Panc1 (cell line): ENCODE data around the gene CLPX. TPM values are rescaled to one million over a fixed set of nuclear protein-coding genes. Genes with fewer than 3 reads are reported as not detected.
"Not testable (repeated sequence)": the region's sequence is repeated elsewhere in the genome, so short reads cannot be mapped to it uniquely, and the experiment has no call there.

ENCODE experiments used
- ATAC-seq: fragments of 200-7000 bp; cut with Tn5 transposase; 2 replicates; pipeline ENCODE4 v1.9.1; 2020; ENCODE audit warnings: mild to moderate bottlenecking, moderate library complexity
- BruUV-seq: library from RNA; stranded (reverse); fragments of 400-500 nt; replicated peaks from 2 replicates; lab custom pipeline; 2021; lab: Mats Ljungman, UMichigan
- CTCF ChIA-PET: fragments of 300-600 bp; sonication (Branson Sonifier 250); formaldehyde crosslinking; loops from one replicate; lab custom pipeline; 2022; ENCODE audit warnings: antibody characterized with exemption; lab: Charles Lee
- POLR2A ChIA-PET: fragments of 300-600 bp; sonication (Branson Sonifier 250); formaldehyde crosslinking; loops from one replicate; lab custom pipeline; 2022; ENCODE audit warnings: antibody characterized with exemption; lab: Charles Lee
- DNase-seq: peaks from one replicate; pipeline ENCODE4 v3.0.0-alpha.2; 2010; ENCODE audit warnings: low read depth, low spot score
- H3K27ac ChIP-seq: 2 replicates; pipeline ENCODE4 v1.5.1; 2011; ENCODE audit warnings: mild to moderate bottlenecking, low read length, inconsistent platforms
- H3K27me3 ChIP-seq: fragments of 200-500 bp; sonication (Bioruptor generic); 2 replicates; pipeline ENCODE4 v1.6.0; 2014; ENCODE audit warnings: low read length, inconsistent platforms; ENCODE audit not compliant: control insufficient read depth, insufficient read depth
- H3K36me3 ChIP-seq: fragments of 200-500 bp; sonication (Bioruptor generic); 2 replicates; pipeline ENCODE4 v1.5.1; 2014; ENCODE audit warnings: inconsistent platforms, mild to moderate bottlenecking, low read length, moderate library complexity; ENCODE audit not compliant: control insufficient read depth, insufficient read depth
- H3K4me1 ChIP-seq: 2 replicates; pipeline ENCODE4 v1.5.1; 2011; ENCODE audit warnings: inconsistent platforms, mild to moderate bottlenecking, low read length, moderate library complexity; ENCODE audit not compliant: control insufficient read depth, insufficient read depth
- H3K4me3 ChIP-seq, 2 experiments: 2 replicates each; pipeline ENCODE4 v1.5.1; 2011 to 2012; ENCODE audit warnings: low read depth in 2 of 2, low read length in 2 of 2, mild to moderate bottlenecking in 2 of 2, inconsistent platforms in 1 of 2, moderate library complexity in 1 of 2
- H3K9me3 ChIP-seq: fragments of 200-500 bp; sonication (Bioruptor generic); 2 replicates; pipeline ENCODE4 v1.5.1; 2014; ENCODE audit warnings: low read depth, mild to moderate bottlenecking, inconsistent platforms, low read length, moderate library complexity; ENCODE audit not compliant: control insufficient read depth, insufficient read depth
- POLR2AphosphoS5 ChIP-seq: IDR thresholded peaks from 2 replicates; pipeline ENCODE4 v1.6.1; 2012; ENCODE audit warnings: mild to moderate bottlenecking, low read depth, low read length, moderate library complexity
- SIN3A ChIP-seq: IDR thresholded peaks from 2 replicates; pipeline ENCODE4 v1.6.1; 2012; ENCODE audit warnings: low read depth, mild to moderate bottlenecking, low read length, moderate library complexity, borderline replicate concordance; ENCODE audit not compliant: insufficient read depth
- TCF7L2 ChIP-seq: IDR thresholded peaks from 2 replicates; pipeline ENCODE4 v1.6.1; 2011; ENCODE audit warnings: mild to moderate bottlenecking, low read depth, low read length, inconsistent platforms
- in situ Hi-C: cut with HindIII; loops from 2 replicates; pipeline ENCODE4 v1.10.0; 2016; ENCODE audit warnings: low sequenced_read_pairs, low pct_unique_long_range_greater_than_20kb
- intact Hi-C: fragments of 100-400 bp; cut with micrococcal nuclease; formaldehyde crosslinking; loops from one replicate; pipeline ENCODE4 v1.10.0; 2022; ENCODE audit not compliant: unreplicated experiment
- total RNA-seq: library from RNA; stranded (reverse); gene quantifications from one replicate; pipeline ENCODE4 v1.2.1, GENCODE V29; 2021; ENCODE audit not compliant: unreplicated experiment
- TF ChIP-seq, protein P1 (sequence below): fragments of 450-650 bp; IDR thresholded peaks from 2 replicates; pipeline ENCODE4 v1.5.1; 2017; ENCODE audit warnings: mild to moderate bottlenecking
- TF ChIP-seq, protein P2 (sequence below), 2 experiments: IDR thresholded peaks; 2 replicates each; pipeline ENCODE4 v1.6.1; 2011 to 2012; ENCODE audit warnings: low read depth in 2 of 2, control low read depth in 1 of 2, low read length in 1 of 2, mild to moderate bottlenecking in 1 of 2, moderate library complexity in 1 of 2; ENCODE audit not compliant: insufficient read depth in 1 of 2

The CLPX gene
- total RNA-seq, 1 experiment from 2014 or later, result 49.9 TPM

DNA sequence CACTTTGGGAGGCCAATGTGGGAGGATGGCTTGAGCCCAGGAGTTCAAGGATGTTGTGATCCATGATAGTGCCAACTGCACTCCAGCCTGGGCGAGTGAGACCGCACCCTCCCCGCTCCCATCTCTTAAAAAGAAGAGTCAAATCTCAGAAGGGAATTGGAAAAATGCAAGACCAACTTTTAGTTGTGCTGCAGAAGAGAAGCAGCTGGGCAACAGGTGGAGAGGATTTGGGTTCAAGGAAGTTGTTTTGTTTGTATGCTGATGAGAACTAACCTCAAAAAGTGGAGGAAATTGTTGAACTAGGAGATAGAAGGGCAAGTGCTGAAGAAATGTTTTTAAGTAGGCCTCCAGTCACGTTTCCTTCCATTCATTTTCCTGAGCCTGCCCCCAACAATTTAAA is 38.7 kb downstream of the CLPX start:
- Histone ChIP-seq H3K27ac (no peak overlapping the region), H3K9me3 (no peaks in the 10 kb centered on the region), H3K4me3 (no peak overlapping the region), H3K36me3 (peaks cover 5% of the 10 kb centered on the region; the same call in 1 of the 2 replicates), H3K27me3 (no peaks in the 10 kb centered on the region), H3K4me1 (no peaks in the 10 kb centered on the region)
- TF ChIP-seq POLR2AphosphoS5 (no peak), TCF7L2 (no peak), SIN3A (no peak)
- TF ChIP-seq, protein P1, sequence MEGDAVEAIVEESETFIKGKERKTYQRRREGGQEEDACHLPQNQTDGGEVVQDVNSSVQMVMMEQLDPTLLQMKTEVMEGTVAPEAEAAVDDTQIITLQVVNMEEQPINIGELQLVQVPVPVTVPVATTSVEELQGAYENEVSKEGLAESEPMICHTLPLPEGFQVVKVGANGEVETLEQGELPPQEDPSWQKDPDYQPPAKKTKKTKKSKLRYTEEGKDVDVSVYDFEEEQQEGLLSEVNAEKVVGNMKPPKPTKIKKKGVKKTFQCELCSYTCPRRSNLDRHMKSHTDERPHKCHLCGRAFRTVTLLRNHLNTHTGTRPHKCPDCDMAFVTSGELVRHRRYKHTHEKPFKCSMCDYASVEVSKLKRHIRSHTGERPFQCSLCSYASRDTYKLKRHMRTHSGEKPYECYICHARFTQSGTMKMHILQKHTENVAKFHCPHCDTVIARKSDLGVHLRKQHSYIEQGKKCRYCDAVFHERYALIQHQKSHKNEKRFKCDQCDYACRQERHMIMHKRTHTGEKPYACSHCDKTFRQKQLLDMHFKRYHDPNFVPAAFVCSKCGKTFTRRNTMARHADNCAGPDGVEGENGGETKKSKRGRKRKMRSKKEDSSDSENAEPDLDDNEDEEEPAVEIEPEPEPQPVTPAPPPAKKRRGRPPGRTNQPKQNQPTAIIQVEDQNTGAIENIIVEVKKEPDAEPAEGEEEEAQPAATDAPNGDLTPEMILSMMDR, result no peak
- TF ChIP-seq, protein P2, sequence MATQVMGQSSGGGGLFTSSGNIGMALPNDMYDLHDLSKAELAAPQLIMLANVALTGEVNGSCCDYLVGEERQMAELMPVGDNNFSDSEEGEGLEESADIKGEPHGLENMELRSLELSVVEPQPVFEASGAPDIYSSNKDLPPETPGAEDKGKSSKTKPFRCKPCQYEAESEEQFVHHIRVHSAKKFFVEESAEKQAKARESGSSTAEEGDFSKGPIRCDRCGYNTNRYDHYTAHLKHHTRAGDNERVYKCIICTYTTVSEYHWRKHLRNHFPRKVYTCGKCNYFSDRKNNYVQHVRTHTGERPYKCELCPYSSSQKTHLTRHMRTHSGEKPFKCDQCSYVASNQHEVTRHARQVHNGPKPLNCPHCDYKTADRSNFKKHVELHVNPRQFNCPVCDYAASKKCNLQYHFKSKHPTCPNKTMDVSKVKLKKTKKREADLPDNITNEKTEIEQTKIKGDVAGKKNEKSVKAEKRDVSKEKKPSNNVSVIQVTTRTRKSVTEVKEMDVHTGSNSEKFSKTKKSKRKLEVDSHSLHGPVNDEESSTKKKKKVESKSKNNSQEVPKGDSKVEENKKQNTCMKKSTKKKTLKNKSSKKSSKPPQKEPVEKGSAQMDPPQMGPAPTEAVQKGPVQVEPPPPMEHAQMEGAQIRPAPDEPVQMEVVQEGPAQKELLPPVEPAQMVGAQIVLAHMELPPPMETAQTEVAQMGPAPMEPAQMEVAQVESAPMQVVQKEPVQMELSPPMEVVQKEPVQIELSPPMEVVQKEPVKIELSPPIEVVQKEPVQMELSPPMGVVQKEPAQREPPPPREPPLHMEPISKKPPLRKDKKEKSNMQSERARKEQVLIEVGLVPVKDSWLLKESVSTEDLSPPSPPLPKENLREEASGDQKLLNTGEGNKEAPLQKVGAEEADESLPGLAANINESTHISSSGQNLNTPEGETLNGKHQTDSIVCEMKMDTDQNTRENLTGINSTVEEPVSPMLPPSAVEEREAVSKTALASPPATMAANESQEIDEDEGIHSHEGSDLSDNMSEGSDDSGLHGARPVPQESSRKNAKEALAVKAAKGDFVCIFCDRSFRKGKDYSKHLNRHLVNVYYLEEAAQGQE (IDR thresholded peaks at IDR 0.05; ENCODE audit: insufficient read depth in 1 of 2, low read depth in 2 of 2, low read length in 1 of 2), result no peak
- BruUV-seq, result no TSS peak
- ATAC-seq (no peak), DNase-seq (no peak)
- intact Hi-C loops (no loop called here), in situ Hi-C loops (no loop called here)
- ChIA-PET CTCF (no interaction called here), POLR2A (no interaction called here)

DNA sequence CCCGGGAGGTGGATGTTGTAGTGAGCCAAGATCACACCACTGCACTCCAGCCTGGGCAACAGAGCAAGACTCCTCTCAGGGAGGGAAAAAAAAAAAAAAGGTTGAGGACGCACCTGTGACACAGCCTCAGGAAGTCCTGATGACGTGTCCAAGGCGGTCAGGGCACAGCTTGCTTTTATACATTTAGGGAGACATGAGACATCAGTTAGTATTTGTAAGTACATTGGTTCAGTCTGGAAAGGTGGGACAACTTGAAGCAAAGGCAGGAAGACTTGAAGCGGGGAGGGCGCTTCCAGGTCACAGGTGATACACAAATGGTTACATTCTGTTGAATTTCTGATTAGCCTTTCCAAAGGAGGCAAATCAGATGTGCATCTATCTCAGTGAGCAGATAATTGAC is 46.5 kb downstream of the CLPX start:
- intact Hi-C loops, BruUV-seq, POLR2A ChIA-PET, H3K4me3 ChIP-seq, H3K27ac ChIP-seq, H3K9me3 ChIP-seq, in situ Hi-C loops, H3K4me1 ChIP-seq, ATAC-seq, DNase-seq, H3K36me3 ChIP-seq, H3K27me3 ChIP-seq: not testable (repeated sequence)
- CTCF ChIA-PET, result interaction anchor here (0.7 kb wide), 1 partner anchor 69 kb away, joined by 6 read pairs; no protein-coding TSS in a partner anchor

DNA sequence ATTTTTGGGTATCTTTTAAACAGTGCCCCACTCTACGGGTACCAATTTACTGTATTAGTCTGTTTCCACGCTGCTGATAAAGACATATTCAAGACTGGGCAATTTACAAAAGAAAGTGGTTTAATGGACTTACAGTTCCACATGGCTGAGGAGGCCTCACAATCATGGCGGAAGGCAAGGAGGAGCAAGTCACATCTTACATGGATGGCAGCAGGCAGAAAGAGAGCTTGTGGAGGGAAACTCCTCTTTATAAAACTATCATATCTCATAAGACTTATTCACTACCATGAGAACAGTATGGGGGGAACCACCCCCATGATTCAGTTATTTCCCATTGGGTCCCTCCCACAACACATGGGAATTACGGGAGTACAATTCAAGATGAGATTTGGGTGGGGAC is 47.2 kb downstream of the CLPX start:
- POLR2A ChIA-PET, ATAC-seq, H3K4me3 ChIP-seq, H3K27me3 ChIP-seq, H3K4me1 ChIP-seq, BruUV-seq, intact Hi-C loops, H3K36me3 ChIP-seq, H3K9me3 ChIP-seq, in situ Hi-C loops, DNase-seq, H3K27ac ChIP-seq: not testable (repeated sequence)
- CTCF ChIA-PET, result interaction anchor here (0.7 kb wide), 1 partner anchor 69 kb away, joined by 6 read pairs; no protein-coding TSS in a partner anchor

DNA sequence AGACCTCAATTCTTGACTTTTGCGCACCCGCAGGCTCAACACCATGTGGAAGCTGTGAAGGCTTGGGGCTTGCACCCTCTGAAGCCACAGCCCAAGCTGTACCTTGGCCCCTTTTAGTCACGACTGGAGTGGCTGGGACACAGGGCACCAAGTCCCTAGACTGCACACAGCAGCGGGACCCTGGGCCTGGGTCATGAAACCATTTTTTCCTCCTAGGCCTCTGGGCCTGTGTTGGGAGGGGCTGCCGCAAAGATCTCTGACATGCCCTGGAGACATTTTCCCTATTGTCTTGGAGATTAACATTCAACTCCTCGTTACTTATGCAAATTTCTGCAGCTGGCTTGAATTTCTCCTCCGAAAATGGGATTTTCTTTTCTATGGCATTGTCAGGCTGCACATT is 48.1 kb downstream of the CLPX start:
- BruUV-seq, DNase-seq, H3K4me3 ChIP-seq, H3K4me1 ChIP-seq, H3K36me3 ChIP-seq, H3K27me3 ChIP-seq, CTCF ChIA-PET, in situ Hi-C loops, ATAC-seq, POLR2A ChIA-PET, H3K27ac ChIP-seq, H3K9me3 ChIP-seq, intact Hi-C loops: not testable (repeated sequence)
